Measurements from ENCODE around the gene DNAH17. TPM values are rescaled to one million over a fixed set of nuclear protein-coding genes. Genes with fewer than 3 reads are reported as not detected.

DNAH17 gene
- total and polyA plus RNA-seq, 3 experiments from 2014 or later: 0.20 TPM; not detected in 2

DNA sequence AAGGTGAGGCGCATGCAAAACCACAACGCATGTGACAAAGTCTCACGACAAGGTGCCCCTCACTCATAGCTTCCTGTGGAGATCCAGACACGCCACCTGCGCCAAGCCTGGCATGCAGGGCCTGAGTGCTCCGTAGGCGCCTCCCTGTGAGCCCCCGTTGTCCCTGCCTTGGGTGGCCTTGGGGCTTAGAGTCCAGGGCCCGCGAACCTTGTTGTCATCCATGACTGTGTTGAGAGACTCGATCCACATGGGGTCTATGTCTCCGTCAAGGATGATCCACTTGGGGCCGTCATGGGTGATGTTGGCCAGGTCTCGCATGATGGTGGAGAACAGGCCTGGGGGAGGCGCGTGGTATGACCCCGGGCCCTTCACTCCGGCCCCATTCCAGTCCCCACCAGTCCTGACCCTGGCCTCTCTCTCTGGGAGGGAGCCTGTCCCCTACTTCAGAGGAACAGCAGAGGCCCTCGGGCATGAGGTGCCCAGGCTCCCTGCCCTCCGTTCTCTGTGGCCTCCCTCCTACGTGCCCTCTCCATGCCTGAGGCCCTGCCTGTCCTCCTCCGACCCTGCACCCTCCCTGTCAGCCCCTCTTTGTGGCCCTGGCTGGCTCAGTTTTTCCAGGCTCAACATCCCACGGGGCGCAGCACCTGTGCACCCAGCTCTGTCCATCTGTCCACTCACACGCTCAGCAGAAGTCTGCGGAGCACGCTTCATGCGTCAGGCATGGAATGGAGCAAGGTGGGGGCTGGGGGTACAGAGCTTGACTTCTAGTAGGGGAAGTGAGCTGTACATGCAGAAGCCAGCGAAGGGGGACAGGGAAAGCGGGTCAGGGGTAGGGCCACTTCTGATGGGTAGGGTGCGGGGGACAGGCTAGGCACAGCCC lies 85.7 kb downstream of the DNAH17 start:
- H3K27me3 Mint-ChIP-seq: peaks cover 5 to 10% of the 10 kb centered on the region in 2 donors
- ChIA-PET POLR2A (no interaction called here), CTCF (no interaction called here)
- H3K27ac Mint-ChIP-seq: peak overlapping the region in 1 of 8 donors; percentile 47
- H3K36me3 Mint-ChIP-seq: no peaks in the 10 kb centered on the region
- no peak overlapping the region for H3K27ac ChIP-seq (ENCODE audit: low read depth, low read length)
- H3K4me3 Mint-ChIP-seq: no peak overlapping the region
- no peak overlapping the region for H3K4me3 ChIP-seq (ENCODE audit: low read length)
- H3K9me3 ChIP-seq (ENCODE audit: low read length): no peaks in the 10 kb centered on the region
- no peaks in the 10 kb centered on the region for H3K27me3 ChIP-seq (ENCODE audit: insufficient read depth, low read length, poor library complexity, severe bottlenecking)
- no peaks in the 10 kb centered on the region for H3K4me1 ChIP-seq (ENCODE audit: insufficient read depth, low read length)
- no peak for DNase-seq
- no peaks in the 10 kb centered on the region for H3K4me1 Mint-ChIP-seq
- no peaks in the 10 kb centered on the region for H3K36me3 ChIP-seq (ENCODE audit: insufficient read depth, low read length)
- no peaks in the 10 kb centered on the region for H3K9me3 Mint-ChIP-seq

DNA sequence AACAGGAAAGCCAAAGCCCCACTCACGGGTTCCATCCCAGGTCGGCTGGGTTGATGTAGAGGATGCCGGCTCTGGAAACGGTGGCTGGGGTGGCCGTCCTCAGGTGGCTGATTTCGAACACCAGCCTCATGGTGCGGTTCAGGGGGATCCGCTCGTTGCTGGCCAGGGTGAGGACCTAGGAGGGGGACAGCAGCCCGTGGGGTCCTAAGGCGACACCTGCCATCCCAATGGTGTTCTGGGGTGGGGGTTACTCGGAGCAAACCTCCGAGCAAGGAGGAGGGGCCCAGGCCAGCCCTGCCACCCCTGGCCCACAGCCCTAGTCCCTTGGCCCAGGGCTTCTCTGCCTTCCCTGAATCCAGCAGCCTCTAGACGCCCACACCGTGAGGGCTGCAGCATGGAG lies 86.5 kb downstream of the DNAH17 start:
- Mint-ChIP-seq H3K36me3 (no peaks in the 10 kb centered on the region), H3K4me1 (no peaks in the 10 kb centered on the region), H3K27ac (no peak overlapping the region), H3K4me3 (no peak overlapping the region), H3K27me3 (peaks cover 1 to 10% of the 10 kb centered on the region in 2 donors), H3K9me3 (no peaks in the 10 kb centered on the region)
- no peaks in the 10 kb centered on the region for H3K4me1 ChIP-seq (ENCODE audit: insufficient read depth, low read length)
- no peak overlapping the region for H3K27ac ChIP-seq (ENCODE audit: low read depth, low read length)
- POLR2A ChIA-PET: no interaction called here
- no peak overlapping the region for H3K4me3 ChIP-seq (ENCODE audit: low read length)
- no peaks in the 10 kb centered on the region for H3K9me3 ChIP-seq (ENCODE audit: low read length)
- H3K27me3 ChIP-seq (ENCODE audit: insufficient read depth, low read length, poor library complexity, severe bottlenecking): no peaks in the 10 kb centered on the region
- CTCF ChIA-PET: no interaction called here
- no peaks in the 10 kb centered on the region for H3K36me3 ChIP-seq (ENCODE audit: insufficient read depth, low read length)
- no peak for DNase-seq

DNA sequence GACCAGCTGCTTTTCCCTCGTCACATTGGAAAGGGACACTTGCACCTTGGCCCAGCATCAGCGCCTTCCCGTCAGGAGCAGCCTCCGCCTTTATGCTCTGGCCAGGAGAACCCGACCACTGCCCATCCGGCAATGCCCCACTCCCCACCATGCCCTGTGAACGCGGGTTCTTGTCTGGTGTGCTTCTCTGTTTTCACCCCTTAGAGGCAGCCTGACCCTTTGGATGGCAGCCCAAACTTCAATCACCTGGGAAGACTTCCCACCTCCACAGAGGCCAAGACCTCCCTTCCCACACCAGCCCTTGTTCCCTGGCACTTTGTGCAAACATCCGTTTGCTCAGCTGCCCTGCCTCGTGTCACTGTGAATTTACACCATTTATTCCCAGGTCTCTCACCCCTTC lies 87.0 kb downstream of the DNAH17 start:
- POLR2A ChIA-PET: no interaction called here

DNA sequence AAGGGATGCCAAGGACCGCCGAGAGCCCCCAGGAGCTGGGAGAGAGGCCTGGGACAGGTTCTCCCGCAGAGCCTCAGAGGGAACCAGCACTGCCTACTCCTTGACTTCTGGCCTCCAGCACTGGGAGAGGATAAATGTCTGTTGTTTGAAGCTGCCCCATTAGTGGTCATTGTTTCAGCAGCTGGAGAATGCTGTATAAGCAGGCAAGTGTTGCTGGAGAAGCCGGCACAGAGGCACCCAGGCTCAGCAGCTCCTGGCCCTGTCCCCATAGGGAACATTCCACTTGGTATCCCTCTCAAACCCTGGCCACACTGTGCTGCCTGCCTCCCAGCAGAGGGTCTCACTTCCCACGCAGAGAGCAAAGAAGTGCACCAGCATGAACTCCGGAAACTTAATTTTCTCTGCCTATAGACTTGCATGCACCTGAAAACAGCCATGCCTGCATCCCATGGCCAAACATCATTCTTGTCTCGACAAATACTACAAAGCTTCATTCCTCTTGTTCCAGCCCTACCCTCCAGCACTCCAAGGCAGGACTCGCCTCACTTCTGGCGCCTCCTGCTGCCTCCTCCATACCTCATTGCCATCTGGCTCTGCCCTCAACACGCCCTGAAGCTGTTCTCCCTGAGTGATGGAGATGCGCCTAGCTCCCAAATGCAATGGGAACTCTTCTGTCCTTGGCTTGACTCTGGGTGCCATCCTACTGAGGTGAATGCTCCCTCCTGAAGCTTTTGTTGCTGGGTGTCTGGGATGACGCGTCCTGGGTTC lies 88.1 kb downstream of the DNAH17 start:
- ChIA-PET POLR2A (no interaction called here), CTCF (no interaction called here)
- Mint-ChIP-seq H3K36me3 (no peaks in the 10 kb centered on the region), H3K4me1 (peaks cover 4 to 12% (median 5%) of the 10 kb centered on the region in 3 donors), H3K9me3 (no peaks in the 10 kb centered on the region), H3K27ac (peak overlapping the region in 1 of 8 donors; percentile 38), H3K27me3 (peaks cover 5 to 11% of the 10 kb centered on the region in 2 donors), H3K4me3 (no peak overlapping the region)
- no peak for DNase-seq
- H3K27ac ChIP-seq (ENCODE audit: low read depth, low read length): no peak overlapping the region
- no peaks in the 10 kb centered on the region for H3K4me1 ChIP-seq (ENCODE audit: insufficient read depth, low read length)
- H3K9me3 ChIP-seq (ENCODE audit: low read length): no peaks in the 10 kb centered on the region
- H3K4me3 ChIP-seq (ENCODE audit: low read length): no peak overlapping the region
- H3K36me3 ChIP-seq (ENCODE audit: insufficient read depth, low read length): no peaks in the 10 kb centered on the region
- no peaks in the 10 kb centered on the region for H3K27me3 ChIP-seq (ENCODE audit: insufficient read depth, low read length, poor library complexity, severe bottlenecking)

More for the DNA sequence above, 87.0 kb downstream of the DNAH17 start:
- no peak overlapping the region for H3K4me3 Mint-ChIP-seq
- no peaks in the 10 kb centered on the region for H3K36me3 Mint-ChIP-seq
- Histone ChIP-seq H3K27me3 (ENCODE audit: insufficient read depth, low read length, poor library complexity, severe bottlenecking) (no peaks in the 10 kb centered on the region), H3K4me3 (ENCODE audit: low read length) (no peak overlapping the region), H3K27ac (ENCODE audit: low read depth, low read length) (no peak overlapping the region), H3K36me3 (ENCODE audit: insufficient read depth, low read length) (no peaks in the 10 kb centered on the region), H3K9me3 (ENCODE audit: low read length) (no peaks in the 10 kb centered on the region), H3K4me1 (ENCODE audit: insufficient read depth, low read length) (no peaks in the 10 kb centered on the region)
- DNase-seq: no peak
- CTCF ChIA-PET: no interaction called here
- peaks cover 0 to 1% (median 0%) of the 10 kb centered on the region in 3 donors for H3K4me1 Mint-ChIP-seq
- H3K9me3 Mint-ChIP-seq: no peaks in the 10 kb centered on the region
- H3K27me3 Mint-ChIP-seq: peaks cover 0 to 10% of the 10 kb centered on the region in 2 donors
- H3K27ac Mint-ChIP-seq: peak overlapping the region in 1 of 8 donors; percentile 51

DNA sequence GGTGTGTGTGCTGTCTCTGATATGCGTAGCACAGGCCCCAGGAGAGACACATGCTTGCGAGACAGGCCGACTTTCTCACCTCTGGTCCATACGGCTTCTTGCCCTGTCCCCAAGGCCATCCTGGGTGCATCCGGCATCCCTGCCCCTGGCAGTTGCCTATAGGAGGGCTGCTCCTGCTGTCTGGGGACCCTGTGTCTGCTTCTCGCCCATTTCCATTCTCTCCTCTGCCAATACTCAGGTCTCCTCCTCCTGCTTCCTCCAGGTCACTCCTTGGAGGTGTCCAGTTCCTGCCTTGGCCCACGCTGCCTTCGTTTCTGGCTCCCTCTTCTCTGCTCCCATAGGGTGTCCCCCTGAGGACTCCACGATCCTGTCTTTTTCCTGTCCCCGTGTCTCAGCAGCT lies 89.0 kb downstream of the DNAH17 start:
- Mint-ChIP-seq H3K36me3 (no peaks in the 10 kb centered on the region), H3K27ac (no peak overlapping the region), H3K4me3 (peak overlapping the region in 1 of 7 donors; percentile 56), H3K27me3 (peaks cover 8 to 11% of the 10 kb centered on the region in 2 donors), H3K9me3 (no peaks in the 10 kb centered on the region), H3K4me1 (peaks cover 5 to 13% (median 7%) of the 10 kb centered on the region in 3 donors)
- H3K27me3 ChIP-seq (ENCODE audit: insufficient read depth, low read length, poor library complexity, severe bottlenecking): no peaks in the 10 kb centered on the region
- POLR2A ChIA-PET: no interaction called here
- H3K9me3 ChIP-seq (ENCODE audit: low read length): no peaks in the 10 kb centered on the region
- H3K27ac ChIP-seq (ENCODE audit: low read depth, low read length): no peak overlapping the region
- H3K4me1 ChIP-seq (ENCODE audit: insufficient read depth, low read length): no peaks in the 10 kb centered on the region
- no peak for DNase-seq
- CTCF ChIA-PET: no interaction called here
- no peaks in the 10 kb centered on the region for H3K36me3 ChIP-seq (ENCODE audit: insufficient read depth, low read length)
- no peak overlapping the region for H3K4me3 ChIP-seq (ENCODE audit: low read length)

DNA sequence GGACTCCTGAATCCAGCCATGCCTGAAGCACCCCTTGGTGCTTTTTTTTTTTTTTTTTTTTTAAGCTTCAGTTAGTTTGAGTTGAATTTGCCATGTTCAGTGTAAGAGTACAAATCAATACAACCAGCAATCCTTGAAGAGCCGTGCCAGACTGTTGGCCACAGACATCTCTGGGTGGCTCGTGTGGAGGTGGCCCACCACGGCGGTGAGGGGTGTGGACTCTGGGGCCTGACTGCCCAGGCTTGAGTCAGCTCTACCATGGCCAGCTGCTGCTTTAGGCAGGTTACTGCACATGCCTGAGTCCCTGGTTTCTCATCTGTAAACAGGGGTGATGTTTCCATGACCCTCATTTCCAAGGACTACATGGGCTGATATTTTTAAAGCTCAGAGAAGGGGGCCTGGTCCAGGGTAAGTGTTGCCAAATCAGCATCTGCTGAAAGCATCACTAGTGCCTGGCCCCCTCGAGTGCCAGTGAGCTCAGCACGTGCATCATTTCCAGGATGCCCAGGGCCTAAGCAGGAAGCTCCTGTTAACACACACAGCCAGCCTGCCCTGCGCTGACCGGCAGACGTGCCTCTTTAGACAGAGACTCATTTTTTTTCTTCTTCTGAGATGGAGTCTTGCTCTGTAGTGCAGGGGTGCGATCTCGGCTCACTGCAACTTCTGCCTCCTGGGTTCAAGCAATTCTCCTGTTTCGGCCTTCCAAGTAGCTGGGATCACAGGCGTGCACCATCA lies 90.1 kb downstream of the DNAH17 start:
- Histone ChIP-seq H3K4me1 (ENCODE audit: insufficient read depth, low read length) (no peaks in the 10 kb centered on the region), H3K27me3 (ENCODE audit: insufficient read depth, low read length, poor library complexity, severe bottlenecking) (no peaks in the 10 kb centered on the region), H3K9me3 (ENCODE audit: low read length) (no peaks in the 10 kb centered on the region), H3K27ac (ENCODE audit: low read depth, low read length) (no peak overlapping the region), H3K36me3 (ENCODE audit: insufficient read depth, low read length) (no peaks in the 10 kb centered on the region), H3K4me3 (ENCODE audit: low read length) (no peak overlapping the region)
- ChIA-PET CTCF (no interaction called here), POLR2A (interaction anchor here (0.6 kb wide), 2 partner anchors 24 to 539 kb away, joined by 4 read pairs; no protein-coding TSS in a partner anchor)
- no peak for DNase-seq
- H3K27me3 Mint-ChIP-seq: peaks cover 17 to 18% of the 10 kb centered on the region in 2 donors
- no peaks in the 10 kb centered on the region for H3K9me3 Mint-ChIP-seq
- H3K4me3 Mint-ChIP-seq: no peak overlapping the region
- H3K36me3 Mint-ChIP-seq: no peaks in the 10 kb centered on the region
- H3K4me1 Mint-ChIP-seq: peaks cover 5 to 13% (median 7%) of the 10 kb centered on the region in 3 donors
- peak overlapping the region in 1 of 8 donors; percentile 9 for H3K27ac Mint-ChIP-seq

DNA sequence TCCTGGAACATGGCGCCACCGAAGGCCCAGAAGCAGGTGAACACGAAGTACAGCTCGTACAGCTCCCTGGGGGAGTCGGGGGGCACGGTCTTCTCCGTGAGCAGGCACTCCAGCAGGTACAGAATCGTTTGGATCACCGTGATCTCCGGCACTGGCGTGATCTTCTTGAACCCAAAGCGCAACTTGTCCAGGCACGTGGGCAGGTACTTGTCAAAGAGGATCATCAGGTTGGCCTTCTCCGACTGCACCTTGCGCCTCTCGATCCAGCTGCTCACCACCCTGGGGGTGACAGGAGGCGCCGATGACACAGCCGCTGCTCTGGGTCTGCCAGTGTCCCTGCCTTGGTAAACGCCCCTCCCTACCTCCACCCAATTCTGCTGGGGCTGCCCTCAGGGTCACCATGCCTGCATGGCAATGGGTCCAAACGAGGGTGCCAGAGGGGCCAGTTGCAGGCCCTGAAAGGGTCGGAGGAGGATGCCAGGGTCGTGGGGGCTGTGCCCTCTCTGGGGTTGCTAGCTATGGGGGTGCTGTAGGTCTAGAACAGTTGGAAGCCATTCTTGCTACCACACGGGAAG lies 90.9 kb downstream of the DNAH17 start:
- CTCF ChIA-PET: no interaction called here

More for the DNA sequence above, 90.9 kb downstream of the DNAH17 start:
- no peaks in the 10 kb centered on the region for H3K4me1 ChIP-seq (ENCODE audit: insufficient read depth, low read length)
- no peaks in the 10 kb centered on the region for H3K9me3 Mint-ChIP-seq
- H3K36me3 ChIP-seq (ENCODE audit: insufficient read depth, low read length): no peaks in the 10 kb centered on the region
- no peaks in the 10 kb centered on the region for H3K27me3 ChIP-seq (ENCODE audit: insufficient read depth, low read length, poor library complexity, severe bottlenecking)
- DNase-seq: no peak
- POLR2A ChIA-PET: no interaction called here
- peaks cover 16 to 23% of the 10 kb centered on the region in 2 donors for H3K27me3 Mint-ChIP-seq
- no peak overlapping the region for H3K4me3 Mint-ChIP-seq
- H3K36me3 Mint-ChIP-seq: no peaks in the 10 kb centered on the region
- peaks cover 5 to 13% (median 7%) of the 10 kb centered on the region in 3 donors for H3K4me1 Mint-ChIP-seq
- no peak overlapping the region for H3K4me3 ChIP-seq (ENCODE audit: low read length)
- H3K27ac Mint-ChIP-seq: peak overlapping the region in 2 of 8 donors; percentile 30 to 81
- no peak overlapping the region for H3K27ac ChIP-seq (ENCODE audit: low read depth, low read length)
- H3K9me3 ChIP-seq (ENCODE audit: low read length): no peaks in the 10 kb centered on the region
